ENCODE results near the gene CNRIP1. TPM values are rescaled to one million over a fixed set of nuclear protein-coding genes. Genes with fewer than 3 reads are reported as not detected.

The CNRIP1 gene
- total and polyA plus RNA-seq, 8 donors, result 0.85 to 6.4 (median 3.3) TPM

GRCh38 chr2:68272246-68272994, 47.3 kb downstream of the CNRIP1 start:
- H3K4me3 ChIP-seq, result no peak overlapping the region
- no peaks in the 10 kb centered on the region for H3K27me3 ChIP-seq
- H3K27ac ChIP-seq, result no peak overlapping the region
- 75 to 76% methylated on average over 2 of the region's 2 CpGs for WGBS, 2 donors
- FAIRE-seq (no peak), DNase-seq (no peak), ATAC-seq (peak in 3 of 4 donors; percentile 36 to 52 (median 49))
- TF ChIP-seq CTCF (IDR thresholded peaks at IDR 0.05), result no peak
- intact Hi-C loops (cut with DNase I), result no loop called here
- H3K9me3 ChIP-seq, result no peaks in the 10 kb centered on the region
- H3K36me3 ChIP-seq, result no peaks in the 10 kb centered on the region
- H3K4me1 ChIP-seq, result no peaks in the 10 kb centered on the region

- no peak for TF ChIP-seq CTCF (IDR thresholded peaks at IDR 0.05)
- Histone ChIP-seq H3K27me3 (peaks cover 0 to 7% (median 0%) of the 10 kb centered on the region in 4 donors), H3K4me1 (no peaks in the 10 kb centered on the region), H3K4me3 (no peak overlapping the region), H3K36me3 (no peaks in the 10 kb centered on the region), H3K9me3 (no peaks in the 10 kb centered on the region), H3K27ac (no peak overlapping the region)
- ATAC-seq (no peak), FAIRE-seq (no peak), DNase-seq (no peak)
- intact Hi-C loops (cut with DNase I), result no loop called here
- WGBS, 2 donors, result 94 to 95% methylated on average over 1 of the region's 1 CpG
Observed at GRCh38 chr2:68266655-68267054, 53.1 kb downstream of the CNRIP1 start.

- intact Hi-C loops (cut with DNase I), result no loop called here
- 35 to 45% methylated on average over 2 of the region's 2 CpGs for whole genome bisulfite sequencing, 2 donors
Observed at GRCh38 chr2:68263632-68264031, 56.1 kb downstream of the CNRIP1 start.

GRCh38 chr2:68258851-68259250, 60.9 kb downstream of the CNRIP1 start:
- no peak for ATAC-seq
- TF ChIP-seq CTCF (IDR thresholded peaks at IDR 0.05), result no peak
- H3K9me3 ChIP-seq, result no peaks in the 10 kb centered on the region
- H3K4me1 ChIP-seq, result peaks cover 0 to 5% (median 0%) of the 10 kb centered on the region in 3 donors
- DNase-seq, result no peak
- intact Hi-C loops (cut with DNase I), result no loop called here
- H3K36me3 ChIP-seq, result no peaks in the 10 kb centered on the region
- WGBS, 2 donors, result 86 to 97% methylated on average over 2 of the region's 2 CpGs
- peaks cover 0 to 7% (median 0%) of the 10 kb centered on the region in 4 donors for H3K27me3 ChIP-seq
- FAIRE-seq, result no peak
- H3K4me3 ChIP-seq, result no peak overlapping the region
- H3K27ac ChIP-seq, result no peak overlapping the region

More at GRCh38 chr2:68263632-68264031, 56.1 kb downstream of the CNRIP1 start:
- no peak for FAIRE-seq
- Histone ChIP-seq H3K27me3 (peaks cover 0 to 7% (median 0%) of the 10 kb centered on the region in 4 donors), H3K4me1 (no peaks in the 10 kb centered on the region), H3K9me3 (no peaks in the 10 kb centered on the region), H3K36me3 (no peaks in the 10 kb centered on the region), H3K4me3 (no peak overlapping the region), H3K27ac (no peak overlapping the region)
- ATAC-seq, result no peak
- DNase-seq, result no peak
- TF ChIP-seq CTCF (IDR thresholded peaks at IDR 0.05), result no peak

- FAIRE-seq, result no peak
- DNase-seq, result no peak
- no peaks in the 10 kb centered on the region for H3K36me3 ChIP-seq
- H3K27me3 ChIP-seq, result no peaks in the 10 kb centered on the region
- H3K4me3 ChIP-seq, result no peak overlapping the region
- peaks cover 0 to 8% (median 0%) of the 10 kb centered on the region in 3 donors for H3K4me1 ChIP-seq
- no peaks in the 10 kb centered on the region for H3K9me3 ChIP-seq
- 89 to 96% methylated on average over 1 of the region's 1 CpG for WGBS, 2 donors
- no peak for TF ChIP-seq CTCF (IDR thresholded peaks at IDR 0.05)
- ATAC-seq, result no peak
- intact Hi-C loops (cut with DNase I), result no loop called here
- no peak overlapping the region for H3K27ac ChIP-seq
Observed at GRCh38 chr2:68256093-68256450, 63.7 kb downstream of the CNRIP1 start.

All from pancreas (tissue), 10 donors.